Central memory CD4-positive, alpha-beta T cell (primary cell): ENCODE data around the gene PLK4.
"Not testable (repeated sequence)": the region's sequence is repeated elsewhere in the genome, so short reads cannot be mapped to it uniquely, and the experiment has no call there.

ENCODE experiments used
- DNase-seq: peaks from one replicate; pipeline ENCODE4 v3.0.0; 2022

Gene PLK4

GRCh38 chr4:127916512-127916911 is 35.8 kb downstream of the PLK4 start:
- DNase-seq: no peak

GRCh38 chr4:127917151-127917550 is 36.5 kb downstream of the PLK4 start:
- DNase-seq: no peak

- no peak for DNase-seq
Measured at GRCh38 chr4:127920521-127920920, 39.8 kb downstream of the PLK4 start.

- no peak for DNase-seq
Measured at GRCh38 chr4:127922226-127922625, 41.5 kb downstream of the PLK4 start.

- not testable (repeated sequence) for DNase-seq
Measured at GRCh38 chr4:127925720-127926119, 45.0 kb downstream of the PLK4 start.

GRCh38 chr4:127930175-127930574 is 49.5 kb downstream of the PLK4 start:
- no peak for DNase-seq

- DNase-seq: not testable (repeated sequence)
Measured at GRCh38 chr4:127931836-127932235, 51.1 kb downstream of the PLK4 start.

- DNase-seq: no peak
Measured at GRCh38 chr4:127936974-127937373, 56.3 kb downstream of the PLK4 start.
